Hepatocyte (in vitro differentiated cells): ENCODE data around the gene CSNK2A1. TPM values are rescaled to one million over a fixed set of nuclear protein-coding genes. Genes with fewer than 3 reads are reported as not detected.
A peak's percentile ranks its signal among the peaks of the same experiment; 100 is the strongest.

Source experiments
- DNase-seq: peaks from one replicate; pipeline ENCODE4 v3.0.0-alpha.2; 2016; ENCODE audit warnings: low spot score
- H2AFZ ChIP-seq: fragments of 200-600 bp; sonication (generic); 2 replicates; pipeline ENCODE4 v1.6.0; 2016; ENCODE audit warnings: antibody characterized with exemption, mild to moderate bottlenecking
- H3K27ac ChIP-seq: fragments of 200-600 bp; sonication (generic); 2 replicates; pipeline ENCODE4 v1.5.1; 2016; ENCODE audit warnings: mild to moderate bottlenecking
- H3K27me3 ChIP-seq: fragments of 200-600 bp; sonication (generic); 2 replicates; pipeline ENCODE4 v1.6.1; 2016
- H3K36me3 ChIP-seq: fragments of 200-600 bp; sonication (generic); replicated peaks from 2 replicates; pipeline ENCODE4 v1.5.1; 2016; ENCODE audit warnings: low read depth; ENCODE audit not compliant: insufficient read depth
- H3K4me1 ChIP-seq: fragments of 200-600 bp; sonication (generic); 2 replicates; pipeline ENCODE4 v1.5.1; 2016; ENCODE audit warnings: mild to moderate bottlenecking, moderate library complexity; ENCODE audit not compliant: insufficient read depth
- H3K4me2 ChIP-seq: fragments of 200-600 bp; sonication (generic); 2 replicates; pipeline ENCODE4 v1.6.0; 2016
- H3K4me3 ChIP-seq: fragments of 200-600 bp; sonication (generic); 2 replicates; pipeline ENCODE4 v1.5.1; 2016; ENCODE audit warnings: mild to moderate bottlenecking
- H3K79me2 ChIP-seq: fragments of 200-600 bp; sonication (generic); 2 replicates; pipeline ENCODE4 v1.6.0; 2017; ENCODE audit warnings: mild to moderate bottlenecking
- H3K9me2 ChIP-seq: fragments of 200-600 bp; sonication (generic); replicated peaks from 2 replicates; pipeline ENCODE4 v1.6.0; 2017; ENCODE audit warnings: mild to moderate bottlenecking; ENCODE audit not compliant: insufficient read depth
- H3K9me3 ChIP-seq: fragments of 200-600 bp; sonication (generic); 2 replicates; pipeline ENCODE4 v1.5.1; 2016; ENCODE audit warnings: low read depth, mild to moderate bottlenecking
- H4K20me1 ChIP-seq: fragments of 200-600 bp; sonication (generic); 2 replicates; pipeline ENCODE4 v1.6.0; 2016; ENCODE audit warnings: mild to moderate bottlenecking; ENCODE audit not compliant: insufficient read depth, poor library complexity, severe bottlenecking
- CTCF ChIP-seq: fragments of 200-600 bp; sonication (generic); IDR thresholded peaks from 2 replicates; pipeline ENCODE4 v1.5.1; 2016; ENCODE audit warnings: antibody characterized with exemption, mild to moderate bottlenecking; ENCODE audit not compliant: poor library complexity
- EZH2 ChIP-seq: fragments of 200-600 bp; sonication (generic); IDR thresholded peaks from 2 replicates; pipeline ENCODE4 v1.6.1; 2016; ENCODE audit warnings: antibody characterized with exemption, mild to moderate bottlenecking, borderline replicate concordance
- EZH2phosphoT487 ChIP-seq: fragments of 200-600 bp; sonication (generic); IDR thresholded peaks from one replicate; pipeline ENCODE4 v1.6.1; 2018; ENCODE audit warnings: antibody characterized with exemption, mild to moderate bottlenecking, low read depth, moderate library complexity; ENCODE audit not compliant: unreplicated experiment, severe bottlenecking
- WGBS: methylation state at CpG from one replicate; pipeline ENCODE4 v1.1.6; 2016; ENCODE audit warnings: low lambda C conversion rate; ENCODE audit errors: missing lambda C conversion rate; 5-methylcytosine and 5-hydroxymethylcytosine counted together
- polyA plus RNA-seq: library from polyadenylated mRNA; unstranded; fragments of >200 nt; fragmentation: Nextera tagmentation; extraction: Ambion mirVana; gene quantifications from 2 replicates; pipeline ENCODE4 v1.2.1, GENCODE V29; 2016
- total RNA-seq: library from RNA; depleted of rRNA; stranded (reverse); fragments of >200 nt; gene quantifications from 2 replicates; pipeline ENCODE4 v1.2.3, GENCODE V29; 2014

Gene CSNK2A1
- total and polyA plus RNA-seq, 2 experiments from 2014 or later, result 65.6 to 173 TPM

GRCh38 chr20:539191-539590, 4.4 kb downstream of the CSNK2A1 start:
- Histone ChIP-seq H2AFZ (no peak overlapping the region), H3K4me2 (peak overlapping the region; percentile 88), H3K79me2 (peaks cover 92% of the 10 kb centered on the region), H3K4me1 (peaks cover 31% of the 10 kb centered on the region), H3K27ac (peak overlapping the region; percentile 7), H3K4me3 (no peak overlapping the region), H3K27me3 (no peaks in the 10 kb centered on the region), H3K9me2 (no peaks in the 10 kb centered on the region), H4K20me1 (peaks cover 87% of the 10 kb centered on the region), H3K36me3 (no peaks in the 10 kb centered on the region), H3K9me3 (no peaks in the 10 kb centered on the region)
- 78% methylated on average over 2 of the region's 2 CpGs for WGBS
- no peak for DNase-seq
- no peak for TF ChIP-seq EZH2phosphoT487
- TF ChIP-seq EZH2, result no peak
- no peak for TF ChIP-seq CTCF

- H3K9me3 ChIP-seq, result no peaks in the 10 kb centered on the region
- H3K4me1 ChIP-seq, result peaks cover 31% of the 10 kb centered on the region
- H3K9me2 ChIP-seq, result no peaks in the 10 kb centered on the region
Measured at GRCh38 chr20:537983-538382, 5.6 kb downstream of the CSNK2A1 start.

GRCh38 chr20:536426-537010, 7.1 kb downstream of the CSNK2A1 start:
- TF ChIP-seq EZH2 (no peak), CTCF (no peak)
- Histone ChIP-seq H3K4me3 (no peak overlapping the region), H3K27ac (peak overlapping the region; percentile 81), H3K27me3 (no peaks in the 10 kb centered on the region), H2AFZ (no peak overlapping the region), H3K4me1 (peaks cover 32% of the 10 kb centered on the region), H4K20me1 (peaks cover 99% of the 10 kb centered on the region), H3K36me3 (no peaks in the 10 kb centered on the region), H3K79me2 (peaks cover 100% of the 10 kb centered on the region), H3K9me3 (no peaks in the 10 kb centered on the region), H3K9me2 (no peaks in the 10 kb centered on the region), H3K4me2 (peak overlapping the region; percentile 65)
- WGBS, result 59% methylated on average over 7 of the region's 7 CpGs
- DNase-seq, result no peak

More at GRCh38 chr20:537983-538382, 5.6 kb downstream of the CSNK2A1 start:
- no peak for TF ChIP-seq CTCF
- TF ChIP-seq EZH2, result no peak
- no peak for TF ChIP-seq EZH2phosphoT487
- Histone ChIP-seq H3K4me3 (no peak overlapping the region), H3K27me3 (no peaks in the 10 kb centered on the region), H3K79me2 (peaks cover 100% of the 10 kb centered on the region), H3K36me3 (no peaks in the 10 kb centered on the region), H3K4me2 (no peak overlapping the region), H3K27ac (no peak overlapping the region), H4K20me1 (peaks cover 99% of the 10 kb centered on the region), H2AFZ (no peak overlapping the region)
- no peak for DNase-seq
- WGBS, result 96% methylated on average over 6 of the region's 6 CpGs

- Histone ChIP-seq H3K4me1 (peaks cover 37% of the 10 kb centered on the region), H3K79me2 (peaks cover 100% of the 10 kb centered on the region), H3K36me3 (no peaks in the 10 kb centered on the region), H3K27me3 (no peaks in the 10 kb centered on the region), H2AFZ (no peak overlapping the region), H3K4me2 (peak overlapping the region; percentile 65), H3K9me2 (no peaks in the 10 kb centered on the region), H4K20me1 (peaks cover 99% of the 10 kb centered on the region), H3K27ac (peak overlapping the region; percentile 81), H3K9me3 (no peaks in the 10 kb centered on the region), H3K4me3 (no peak overlapping the region)
- no peak for TF ChIP-seq EZH2
- no peak for TF ChIP-seq CTCF
- TF ChIP-seq EZH2phosphoT487, result no peak
- DNase-seq, result peak; percentile 45
- 48% methylated on average over 3 of the region's 3 CpGs for WGBS
Measured at GRCh38 chr20:535958-536357, 7.6 kb downstream of the CSNK2A1 start.
